HEK293 (cell line): ENCODE measurements around the gene SLC7A4.

Experiments
- CTCF ChIA-PET: fragments of 350-600 bp; formaldehyde crosslinking; extraction: SDS; loops from one replicate; lab custom pipeline; 2021; ENCODE audit warnings: antibody characterized with exemption; lab: Yijun Ruan, JAX
- POLR2A ChIA-PET: fragments of 300-600 bp; formaldehyde crosslinking; extraction: SDS; loops from one replicate; lab custom pipeline; 2020; ENCODE audit warnings: antibody characterized with exemption, inconsistent platforms; lab: Yijun Ruan, JAX
- H3K27ac ChIP-seq: fragments of 200-500 bp; sonication (Bioruptor generic); 2 replicates; pipeline ENCODE4 v1.5.1; 2014; ENCODE audit warnings: low read depth, low read length, control low read depth, inconsistent platforms; ENCODE audit errors: extremely low read depth
- H3K36me3 ChIP-seq, 2 experiments: fragments of 200-500 bp in 1 of 2; sonication (Bioruptor generic) in 1 of 2; 1 replicate in 1 of 2; 2 replicates in 1 of 2; pipeline ENCODE4 v1.5.1; 2014 to 2017; ENCODE audit warnings: inconsistent platforms in 2 of 2, low read length in 2 of 2; ENCODE audit not compliant: control insufficient read depth in 2 of 2, insufficient read depth in 1 of 2
- H3K4me1 ChIP-seq: fragments of 200-500 bp; sonication (Bioruptor generic); 2 replicates; pipeline ENCODE4 v1.5.1; 2014; ENCODE audit warnings: mild to moderate bottlenecking, low read length, inconsistent platforms; ENCODE audit not compliant: control insufficient read depth, insufficient read depth
- H3K4me3 ChIP-seq: 2 replicates; pipeline ENCODE4 v1.5.1; 2011; ENCODE audit warnings: low read depth, mild to moderate bottlenecking, control low read depth, low read length, moderate library complexity
- H3K9me3 ChIP-seq: fragments of 200-500 bp; sonication (Bioruptor generic); 2 replicates; pipeline ENCODE4 v1.5.1; 2014; ENCODE audit warnings: low read depth, low read length, inconsistent platforms; ENCODE audit not compliant: control insufficient read depth, insufficient read depth
- REPIN1 ChIP-seq: fragments of 450-650 bp; formaldehyde crosslinking; IDR thresholded peaks from 2 replicates; pipeline ENCODE4 v1.5.1; 2017; ENCODE audit warnings: missing biosample characterization, missing genetic modification characterization, low read depth
- SP7 ChIP-seq: fragments of 450-650 bp; formaldehyde crosslinking; IDR thresholded peaks from 2 replicates; pipeline ENCODE4 v1.5.1; 2016; ENCODE audit warnings: missing biosample characterization, missing genetic modification characterization
- ZBTB1 ChIP-seq: fragments of 450-650 bp; formaldehyde crosslinking; IDR thresholded peaks from 2 replicates; pipeline ENCODE4 v1.5.1; 2016; ENCODE audit warnings: missing biosample characterization, missing genetic modification characterization
- ZBTB48 ChIP-seq: fragments of 450-650 bp; formaldehyde crosslinking; IDR thresholded peaks from 2 replicates; pipeline ENCODE4 v1.5.1; 2016; ENCODE audit warnings: missing biosample characterization, missing genetic modification characterization
- ZNF23 ChIP-seq: fragments of 450-650 bp; formaldehyde crosslinking; IDR thresholded peaks from 2 replicates; pipeline ENCODE4 v1.5.1; 2016; ENCODE audit warnings: missing biosample characterization, missing genetic modification characterization, borderline replicate concordance
- ZNF324 ChIP-seq: fragments of 450-650 bp; formaldehyde crosslinking; IDR thresholded peaks from 2 replicates; pipeline ENCODE4 v1.5.1; 2016; ENCODE audit warnings: missing biosample characterization, missing genetic modification characterization
- ZNF514 ChIP-seq: fragments of 450-650 bp; formaldehyde crosslinking; IDR thresholded peaks from 2 replicates; pipeline ENCODE4 v1.5.1; 2016; ENCODE audit warnings: missing biosample characterization, missing genetic modification characterization
- ZNF658 ChIP-seq: fragments of 450-650 bp; formaldehyde crosslinking; IDR thresholded peaks from 2 replicates; pipeline ENCODE4; 2016; ENCODE audit warnings: missing biosample characterization, missing genetic modification characterization
- TF ChIP-seq, protein P1 (sequence below): fragments of 450-650 bp; formaldehyde crosslinking; IDR thresholded peaks from 2 replicates; pipeline ENCODE4 v1.5.1; 2016; ENCODE audit warnings: missing biosample characterization, missing genetic modification characterization, borderline replicate concordance
- TF ChIP-seq, protein P2 (sequence below): fragments of 450-650 bp; formaldehyde crosslinking; IDR thresholded peaks from 2 replicates; pipeline ENCODE4 v1.5.0; 2017; ENCODE audit warnings: missing biosample characterization, missing genetic modification characterization, borderline replicate concordance
- TF ChIP-seq, protein P3 (sequence below): fragments of 450-650 bp; formaldehyde crosslinking; IDR thresholded peaks from 2 replicates; pipeline ENCODE4 v1.5.1; 2016; ENCODE audit warnings: missing biosample characterization, missing genetic modification characterization
- TF ChIP-seq, protein P4 (sequence below): fragments of 450-650 bp; formaldehyde crosslinking; IDR thresholded peaks from 2 replicates; pipeline ENCODE4 v1.5.1; 2016; ENCODE audit warnings: missing biosample characterization, missing genetic modification characterization
- TF ChIP-seq, protein P5 (sequence below): fragments of 450-650 bp; formaldehyde crosslinking; IDR thresholded peaks from 2 replicates; pipeline ENCODE4 v1.5.1; 2016; ENCODE audit warnings: missing biosample characterization, missing genetic modification characterization
- TF ChIP-seq, protein P6 (sequence below): fragments of 450-650 bp; formaldehyde crosslinking; IDR thresholded peaks from 2 replicates; pipeline ENCODE4 v1.5.1; 2016; ENCODE audit warnings: missing biosample characterization, missing genetic modification characterization

SLC7A4 gene

DNA sequence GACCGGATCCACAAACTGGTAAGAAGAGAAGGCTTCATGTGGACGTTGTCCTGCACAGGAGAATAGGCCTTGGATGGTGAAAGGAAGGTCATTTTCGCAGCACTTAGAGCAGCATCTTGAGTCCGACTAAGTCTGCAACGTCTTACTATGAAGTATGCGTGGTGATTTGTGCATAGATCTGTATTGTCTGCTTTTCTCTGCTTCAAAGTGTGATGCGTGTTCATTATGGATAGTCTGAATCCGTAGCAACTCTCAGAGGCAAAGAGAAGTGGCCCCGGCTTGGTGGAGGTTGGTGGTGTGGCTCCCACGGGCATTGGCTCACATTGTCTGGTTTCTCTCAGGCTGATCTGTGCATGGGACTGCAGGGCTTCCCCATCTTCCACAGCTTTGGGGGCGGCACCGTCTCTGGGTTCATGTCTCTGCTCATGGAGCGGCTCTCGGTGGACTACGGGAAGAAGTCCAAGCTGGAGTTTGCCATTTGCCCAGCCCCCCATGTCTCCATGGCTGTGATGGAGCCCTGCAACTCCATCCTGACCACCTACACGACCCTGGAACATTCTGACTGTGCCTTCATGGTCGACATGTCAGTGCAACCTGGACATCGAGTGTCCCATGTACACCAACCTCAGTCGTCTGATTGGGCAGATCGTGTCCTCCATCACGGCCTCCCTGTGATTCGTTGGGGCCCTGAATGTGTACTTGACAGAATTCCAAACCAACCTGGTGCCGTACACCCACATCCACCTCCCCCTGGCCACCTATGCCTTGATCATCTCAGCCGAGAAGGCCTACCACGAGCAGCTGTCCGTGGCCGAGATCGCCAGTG, 34.9 kb upstream of the SLC7A4 start:
- no peak overlapping the region for H3K27ac ChIP-seq
- TF ChIP-seq, protein P1, sequence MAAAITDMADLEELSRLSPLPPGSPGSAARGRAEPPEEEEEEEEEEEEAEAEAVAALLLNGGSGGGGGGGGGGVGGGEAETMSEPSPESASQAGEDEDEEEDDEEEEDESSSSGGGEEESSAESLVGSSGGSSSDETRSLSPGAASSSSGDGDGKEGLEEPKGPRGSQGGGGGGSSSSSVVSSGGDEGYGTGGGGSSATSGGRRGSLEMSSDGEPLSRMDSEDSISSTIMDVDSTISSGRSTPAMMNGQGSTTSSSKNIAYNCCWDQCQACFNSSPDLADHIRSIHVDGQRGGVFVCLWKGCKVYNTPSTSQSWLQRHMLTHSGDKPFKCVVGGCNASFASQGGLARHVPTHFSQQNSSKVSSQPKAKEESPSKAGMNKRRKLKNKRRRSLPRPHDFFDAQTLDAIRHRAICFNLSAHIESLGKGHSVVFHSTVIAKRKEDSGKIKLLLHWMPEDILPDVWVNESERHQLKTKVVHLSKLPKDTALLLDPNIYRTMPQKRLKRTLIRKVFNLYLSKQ (tag by site-specific recombination) = no peak
- TF ChIP-seq ZNF514 (tag by site-specific recombination) (no peak), SP7 (tag by site-specific recombination) (no peak), ZBTB48 (tag by site-specific recombination) (no peak), ZBTB1 (tag by site-specific recombination) (no peak), ZNF324 (tag by site-specific recombination) (no peak)
- TF ChIP-seq, protein P2, sequence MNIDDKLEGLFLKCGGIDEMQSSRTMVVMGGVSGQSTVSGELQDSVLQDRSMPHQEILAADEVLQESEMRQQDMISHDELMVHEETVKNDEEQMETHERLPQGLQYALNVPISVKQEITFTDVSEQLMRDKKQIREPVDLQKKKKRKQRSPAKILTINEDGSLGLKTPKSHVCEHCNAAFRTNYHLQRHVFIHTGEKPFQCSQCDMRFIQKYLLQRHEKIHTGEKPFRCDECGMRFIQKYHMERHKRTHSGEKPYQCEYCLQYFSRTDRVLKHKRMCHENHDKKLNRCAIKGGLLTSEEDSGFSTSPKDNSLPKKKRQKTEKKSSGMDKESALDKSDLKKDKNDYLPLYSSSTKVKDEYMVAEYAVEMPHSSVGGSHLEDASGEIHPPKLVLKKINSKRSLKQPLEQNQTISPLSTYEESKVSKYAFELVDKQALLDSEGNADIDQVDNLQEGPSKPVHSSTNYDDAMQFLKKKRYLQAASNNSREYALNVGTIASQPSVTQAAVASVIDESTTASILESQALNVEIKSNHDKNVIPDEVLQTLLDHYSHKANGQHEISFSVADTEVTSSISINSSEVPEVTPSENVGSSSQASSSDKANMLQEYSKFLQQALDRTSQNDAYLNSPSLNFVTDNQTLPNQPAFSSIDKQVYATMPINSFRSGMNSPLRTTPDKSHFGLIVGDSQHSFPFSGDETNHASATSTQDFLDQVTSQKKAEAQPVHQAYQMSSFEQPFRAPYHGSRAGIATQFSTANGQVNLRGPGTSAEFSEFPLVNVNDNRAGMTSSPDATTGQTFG (tag by site-specific recombination) = no peak
- TF ChIP-seq, protein P3, sequence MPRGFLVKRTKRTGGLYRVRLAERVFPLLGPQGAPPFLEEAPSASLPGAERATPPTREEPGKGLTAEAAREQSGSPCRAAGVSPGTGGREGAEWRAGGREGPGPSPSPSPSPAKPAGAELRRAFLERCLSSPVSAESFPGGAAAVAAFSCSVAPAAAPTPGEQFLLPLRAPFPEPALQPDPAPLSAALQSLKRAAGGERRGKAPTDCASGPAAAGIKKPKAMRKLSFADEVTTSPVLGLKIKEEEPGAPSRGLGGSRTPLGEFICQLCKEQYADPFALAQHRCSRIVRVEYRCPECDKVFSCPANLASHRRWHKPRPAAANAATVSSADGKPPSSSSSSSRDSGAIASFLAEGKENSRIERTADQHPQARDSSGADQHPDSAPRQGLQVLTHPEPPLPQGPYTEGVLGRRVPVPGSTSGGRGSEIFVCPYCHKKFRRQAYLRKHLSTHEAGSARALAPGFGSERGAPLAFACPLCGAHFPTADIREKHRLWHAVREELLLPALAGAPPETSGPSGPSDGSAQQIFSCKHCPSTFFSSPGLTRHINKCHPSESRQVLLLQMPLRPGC (tag by site-specific recombination) = no peak
- CTCF ChIA-PET = no interaction called here

DNA sequence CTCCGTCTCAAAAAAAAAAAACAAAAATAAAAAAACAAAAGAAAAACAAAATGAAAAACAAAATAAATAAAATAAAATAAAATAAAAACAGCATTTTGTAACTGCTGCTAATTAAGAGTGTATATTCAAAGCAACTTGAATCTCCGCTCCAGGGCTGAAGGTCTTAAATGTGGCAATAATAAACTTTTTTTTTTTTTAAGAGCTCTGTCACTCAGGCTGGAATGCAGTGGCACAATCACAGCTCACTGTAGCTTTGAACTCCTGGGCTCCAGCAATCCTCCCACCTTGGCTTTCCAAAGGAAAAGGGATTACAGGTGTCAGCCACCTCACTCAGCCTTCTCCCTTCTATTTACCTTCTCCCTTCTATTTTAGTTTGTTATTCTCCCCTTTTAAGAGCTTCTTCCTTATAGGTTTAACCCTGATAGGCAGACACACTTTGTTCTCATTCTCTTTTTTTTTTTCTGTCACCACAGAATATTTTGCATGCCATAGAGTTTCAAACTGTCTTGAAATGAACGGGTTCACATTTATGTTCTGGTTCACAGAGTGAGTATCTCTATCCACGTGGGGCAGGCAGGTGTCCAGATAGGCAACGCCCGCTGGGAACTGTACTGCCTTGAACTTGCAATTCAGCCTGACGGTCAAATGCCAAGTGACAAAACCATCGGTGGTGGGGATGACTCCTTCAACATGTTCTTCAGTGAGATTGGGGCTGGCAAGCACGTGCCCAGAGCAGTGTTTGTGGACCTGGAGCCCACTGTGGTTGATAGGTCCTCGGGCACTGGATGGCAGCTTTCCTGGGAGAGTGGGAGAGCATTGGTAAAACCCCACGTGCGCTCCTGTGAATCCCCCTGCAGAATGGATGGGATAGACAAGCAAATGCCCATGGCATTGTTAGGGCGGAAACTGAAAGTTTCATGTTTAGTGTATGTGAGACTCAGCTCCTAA, 32.8 kb upstream of the SLC7A4 start:
- no peaks in the 10 kb centered on the region for H3K9me3 ChIP-seq
- ChIA-PET POLR2A (no interaction called here), CTCF (interaction anchor here (0.7 to 1.3 kb wide), 3 partner anchors 37 to 39 kb away, joined by 3 to 4 read pairs (median 4); no protein-coding TSS in a partner anchor)
- no peak overlapping the region for H3K4me3 ChIP-seq
- H3K27ac ChIP-seq = no peak overlapping the region
- no peaks in the 10 kb centered on the region for H3K4me1 ChIP-seq
- H3K36me3 ChIP-seq = no peaks in the 10 kb centered on the region
- no peak for TF ChIP-seq ZNF658 (tag by site-specific recombination)
- TF ChIP-seq, protein P4, sequence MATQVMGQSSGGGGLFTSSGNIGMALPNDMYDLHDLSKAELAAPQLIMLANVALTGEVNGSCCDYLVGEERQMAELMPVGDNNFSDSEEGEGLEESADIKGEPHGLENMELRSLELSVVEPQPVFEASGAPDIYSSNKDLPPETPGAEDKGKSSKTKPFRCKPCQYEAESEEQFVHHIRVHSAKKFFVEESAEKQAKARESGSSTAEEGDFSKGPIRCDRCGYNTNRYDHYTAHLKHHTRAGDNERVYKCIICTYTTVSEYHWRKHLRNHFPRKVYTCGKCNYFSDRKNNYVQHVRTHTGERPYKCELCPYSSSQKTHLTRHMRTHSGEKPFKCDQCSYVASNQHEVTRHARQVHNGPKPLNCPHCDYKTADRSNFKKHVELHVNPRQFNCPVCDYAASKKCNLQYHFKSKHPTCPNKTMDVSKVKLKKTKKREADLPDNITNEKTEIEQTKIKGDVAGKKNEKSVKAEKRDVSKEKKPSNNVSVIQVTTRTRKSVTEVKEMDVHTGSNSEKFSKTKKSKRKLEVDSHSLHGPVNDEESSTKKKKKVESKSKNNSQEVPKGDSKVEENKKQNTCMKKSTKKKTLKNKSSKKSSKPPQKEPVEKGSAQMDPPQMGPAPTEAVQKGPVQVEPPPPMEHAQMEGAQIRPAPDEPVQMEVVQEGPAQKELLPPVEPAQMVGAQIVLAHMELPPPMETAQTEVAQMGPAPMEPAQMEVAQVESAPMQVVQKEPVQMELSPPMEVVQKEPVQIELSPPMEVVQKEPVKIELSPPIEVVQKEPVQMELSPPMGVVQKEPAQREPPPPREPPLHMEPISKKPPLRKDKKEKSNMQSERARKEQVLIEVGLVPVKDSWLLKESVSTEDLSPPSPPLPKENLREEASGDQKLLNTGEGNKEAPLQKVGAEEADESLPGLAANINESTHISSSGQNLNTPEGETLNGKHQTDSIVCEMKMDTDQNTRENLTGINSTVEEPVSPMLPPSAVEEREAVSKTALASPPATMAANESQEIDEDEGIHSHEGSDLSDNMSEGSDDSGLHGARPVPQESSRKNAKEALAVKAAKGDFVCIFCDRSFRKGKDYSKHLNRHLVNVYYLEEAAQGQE (tag by site-specific recombination) = no peak
- TF ChIP-seq ZNF23 (tag by site-specific recombination) = no peak
- TF ChIP-seq REPIN1 (tag by site-specific recombination) = no peak
- TF ChIP-seq, protein P5, sequence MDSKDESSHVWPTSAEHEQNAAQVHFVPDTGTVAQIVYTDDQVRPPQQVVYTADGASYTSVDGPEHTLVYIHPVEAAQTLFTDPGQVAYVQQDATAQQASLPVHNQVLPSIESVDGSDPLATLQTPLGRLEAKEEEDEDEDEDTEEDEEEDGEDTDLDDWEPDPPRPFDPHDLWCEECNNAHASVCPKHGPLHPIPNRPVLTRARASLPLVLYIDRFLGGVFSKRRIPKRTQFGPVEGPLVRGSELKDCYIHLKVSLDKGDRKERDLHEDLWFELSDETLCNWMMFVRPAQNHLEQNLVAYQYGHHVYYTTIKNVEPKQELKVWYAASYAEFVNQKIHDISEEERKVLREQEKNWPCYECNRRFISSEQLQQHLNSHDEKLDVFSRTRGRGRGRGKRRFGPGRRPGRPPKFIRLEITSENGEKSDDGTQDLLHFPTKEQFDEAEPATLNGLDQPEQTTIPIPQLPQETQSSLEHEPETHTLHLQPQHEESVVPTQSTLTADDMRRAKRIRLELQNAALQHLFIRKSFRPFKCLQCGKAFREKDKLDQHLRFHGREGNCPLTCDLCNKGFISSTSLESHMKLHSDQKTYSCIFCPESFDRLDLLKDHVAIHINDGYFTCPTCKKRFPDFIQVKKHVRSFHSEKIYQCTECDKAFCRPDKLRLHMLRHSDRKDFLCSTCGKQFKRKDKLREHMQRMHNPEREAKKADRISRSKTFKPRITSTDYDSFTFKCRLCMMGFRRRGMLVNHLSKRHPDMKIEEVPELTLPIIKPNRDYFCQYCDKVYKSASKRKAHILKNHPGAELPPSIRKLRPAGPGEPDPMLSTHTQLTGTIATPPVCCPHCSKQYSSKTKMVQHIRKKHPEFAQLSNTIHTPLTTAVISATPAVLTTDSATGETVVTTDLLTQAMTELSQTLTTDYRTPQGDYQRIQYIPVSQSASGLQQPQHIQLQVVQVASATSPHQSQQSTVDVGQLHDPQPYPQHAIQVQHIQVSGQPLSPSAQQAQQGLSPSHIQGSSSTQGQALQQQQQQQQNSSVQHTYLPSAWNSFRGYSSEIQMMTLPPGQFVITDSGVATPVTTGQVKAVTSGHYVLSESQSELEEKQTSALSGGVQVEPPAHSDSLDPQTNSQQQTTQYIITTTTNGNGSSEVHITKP (tag by site-specific recombination) = 0 out of 2 replicates have a peak, but pooled peaks have one; percentile 16
- TF ChIP-seq, protein P6, sequence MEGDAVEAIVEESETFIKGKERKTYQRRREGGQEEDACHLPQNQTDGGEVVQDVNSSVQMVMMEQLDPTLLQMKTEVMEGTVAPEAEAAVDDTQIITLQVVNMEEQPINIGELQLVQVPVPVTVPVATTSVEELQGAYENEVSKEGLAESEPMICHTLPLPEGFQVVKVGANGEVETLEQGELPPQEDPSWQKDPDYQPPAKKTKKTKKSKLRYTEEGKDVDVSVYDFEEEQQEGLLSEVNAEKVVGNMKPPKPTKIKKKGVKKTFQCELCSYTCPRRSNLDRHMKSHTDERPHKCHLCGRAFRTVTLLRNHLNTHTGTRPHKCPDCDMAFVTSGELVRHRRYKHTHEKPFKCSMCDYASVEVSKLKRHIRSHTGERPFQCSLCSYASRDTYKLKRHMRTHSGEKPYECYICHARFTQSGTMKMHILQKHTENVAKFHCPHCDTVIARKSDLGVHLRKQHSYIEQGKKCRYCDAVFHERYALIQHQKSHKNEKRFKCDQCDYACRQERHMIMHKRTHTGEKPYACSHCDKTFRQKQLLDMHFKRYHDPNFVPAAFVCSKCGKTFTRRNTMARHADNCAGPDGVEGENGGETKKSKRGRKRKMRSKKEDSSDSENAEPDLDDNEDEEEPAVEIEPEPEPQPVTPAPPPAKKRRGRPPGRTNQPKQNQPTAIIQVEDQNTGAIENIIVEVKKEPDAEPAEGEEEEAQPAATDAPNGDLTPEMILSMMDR (tag by site-specific recombination) = no peak

More for the DNA sequence above, 34.9 kb upstream of the SLC7A4 start:
- no peaks in the 10 kb centered on the region for H3K9me3 ChIP-seq
- no peaks in the 10 kb centered on the region for H3K36me3 ChIP-seq
- H3K4me1 ChIP-seq = no peaks in the 10 kb centered on the region
- POLR2A ChIA-PET = no interaction called here
- no peak overlapping the region for H3K4me3 ChIP-seq
